Chondrocyte (in vitro differentiated cells): ENCODE data around the gene APH1B. TPM values are rescaled to one million over a fixed set of nuclear protein-coding genes. Genes with fewer than 3 reads are reported as not detected.

Experiments
- DNase-seq: peaks from one replicate; pipeline ENCODE4 v3.0.0; 2021; ENCODE audit warnings: mixed read lengths, low spot score
- H3K27ac Mint-ChIP-seq: one replicate; pipeline ENCODE4 v1.8.0; 2021; ENCODE audit warnings: mild to moderate bottlenecking, moderate library complexity, mixed read lengths; ENCODE audit not compliant: unreplicated experiment
- H3K27me3 Mint-ChIP-seq: 2 replicates; pipeline ENCODE4 v1.8.0; 2021; ENCODE audit warnings: low read depth, mixed read lengths
- H3K36me3 Mint-ChIP-seq: 2 replicates; pipeline ENCODE4 v1.8.0; 2021; ENCODE audit warnings: low read depth, mixed read lengths
- H3K4me1 Mint-ChIP-seq: 2 replicates; pipeline ENCODE4 v1.8.0; 2021; ENCODE audit warnings: low read depth, mild to moderate bottlenecking, mixed read lengths
- H3K4me3 Mint-ChIP-seq: one replicate; pipeline ENCODE4 v1.8.0; 2021; ENCODE audit warnings: mild to moderate bottlenecking, moderate library complexity, mixed read lengths; ENCODE audit not compliant: unreplicated experiment
- H3K9me3 Mint-ChIP-seq: 2 replicates; pipeline ENCODE4 v1.8.0; 2021; ENCODE audit warnings: low read depth, mixed read lengths
- CTCF ChIP-seq: fragments of 200-600 bp; sonication (generic); IDR thresholded peaks from 2 replicates; pipeline ENCODE4 v1.5.0; 2021; ENCODE audit warnings: antibody characterized with exemption, mild to moderate bottlenecking, moderate library complexity
- total RNA-seq: library from RNA; stranded (reverse); gene quantifications from 3 replicates; pipeline ENCODE4 v1.2.1, GENCODE V29; 2021

Gene APH1B
- total RNA-seq, 1 donor from 2014 or later, result 20.1 TPM

- Mint-ChIP-seq H3K36me3 (peaks cover 5% of the 10 kb centered on the region), H3K9me3 (no peaks in the 10 kb centered on the region), H3K27ac (no peak overlapping the region), H3K4me1 (no peaks in the 10 kb centered on the region), H3K27me3 (peaks cover 14% of the 10 kb centered on the region), H3K4me3 (no peak overlapping the region)
- DNase-seq, result no peak
- TF ChIP-seq CTCF, result no peak
Measured at GRCh38 chr15:63357061-63357460, 79.7 kb downstream of the APH1B start.

DNA sequence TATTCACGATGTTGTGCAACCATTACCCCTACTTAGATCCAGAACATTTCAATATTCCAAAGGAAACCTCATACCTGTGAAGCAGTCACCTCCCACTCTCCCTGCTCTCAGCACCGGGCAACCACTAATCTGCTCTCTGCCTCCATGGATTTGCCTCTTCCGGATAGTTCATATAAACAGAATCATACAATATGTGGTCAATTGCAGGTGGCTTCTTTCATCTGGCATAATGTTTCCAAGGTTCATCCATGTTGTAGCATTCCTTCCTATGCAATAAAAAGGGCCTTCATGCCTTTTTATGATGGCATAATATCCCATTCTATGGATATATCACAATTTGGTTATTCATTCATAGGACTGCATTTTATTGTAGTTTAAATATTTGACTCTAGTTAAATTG, 80.3 kb downstream of the APH1B start:
- DNase-seq, result no peak
- H3K4me1 Mint-ChIP-seq, result peaks cover 2% of the 10 kb centered on the region
- H3K4me3 Mint-ChIP-seq, result no peak overlapping the region
- no peak overlapping the region for H3K27ac Mint-ChIP-seq
- H3K27me3 Mint-ChIP-seq, result peaks cover 14% of the 10 kb centered on the region
- peaks cover 5% of the 10 kb centered on the region for H3K36me3 Mint-ChIP-seq
- H3K9me3 Mint-ChIP-seq, result no peaks in the 10 kb centered on the region
- no peak for TF ChIP-seq CTCF

- H3K4me1 Mint-ChIP-seq, result peaks cover 7% of the 10 kb centered on the region
- no peak for TF ChIP-seq CTCF
- H3K27me3 Mint-ChIP-seq, result peaks cover 14% of the 10 kb centered on the region
- peaks cover 5% of the 10 kb centered on the region for H3K36me3 Mint-ChIP-seq
- no peaks in the 10 kb centered on the region for H3K9me3 Mint-ChIP-seq
- no peak overlapping the region for H3K27ac Mint-ChIP-seq
- peak; percentile 55 for DNase-seq
- no peak overlapping the region for H3K4me3 Mint-ChIP-seq
Measured at GRCh38 chr15:63358241-63359029, 81.0 kb downstream of the APH1B start.

Other genes starting within 250 kb of the APH1B start
- 2,291 to 2,367 TPM (median 2,332 TPM) in 3 replicates for gene TPM1, start 234.9 kb upstream of the APH1B start, total RNA-seq
- 19.4 to 22.4 TPM (median 20.7 TPM) in 3 replicates for gene LACTB, start 155.7 kb upstream of the APH1B start, total RNA-seq
- gene RPS27L, start 120.1 kb upstream of the APH1B start, total RNA-seq, result 211 to 242 TPM (median 221 TPM) in 3 replicates
- gene RAB8B, start 88.0 kb upstream of the APH1B start, total RNA-seq, result 27.6 to 34.8 TPM (median 32.7 TPM) in 3 replicates
- gene CA12, start 104.2 kb downstream of the APH1B start, total RNA-seq, result 6.7 to 7.9 TPM (median 6.9 TPM) in 3 replicates
- gene USP3, start 227.0 kb downstream of the APH1B start, total RNA-seq, result 27.6 to 30.6 TPM (median 28.7 TPM) in 3 replicates